GM18861 (cell line): ENCODE results near the gene TFAP2A.

Source experiments
- ATAC-seq: cut with Tn5 transposase; IDR thresholded peaks from one replicate; pipeline ENCODE4 v1.9.1; 2021; ENCODE audit not compliant: unreplicated experiment

Gene TFAP2A

GRCh38 chr6:10426781-10427279, 12.0 kb upstream of the TFAP2A start:
- ATAC-seq = no peak

- ATAC-seq = peak; percentile 61
These were observed 11.3 kb upstream of the TFAP2A start for GRCh38 chr6:10425975-10426780.

- ATAC-seq = no peak
These were observed 10.5 kb upstream of the TFAP2A start for GRCh38 chr6:10425176-10425974.

- ATAC-seq = no peak
These were observed 9.2 kb upstream of the TFAP2A start for GRCh38 chr6:10424040-10424439.

GRCh38 chr6:10422737-10423034, 7.8 kb upstream of the TFAP2A start:
- no peak for ATAC-seq

- no peak for ATAC-seq
These were observed 7.3 kb upstream of the TFAP2A start for GRCh38 chr6:10421921-10422736.

GRCh38 chr6:10421158-10421920, 6.5 kb upstream of the TFAP2A start:
- ATAC-seq = no peak

GRCh38 chr6:10420546-10421157, 5.8 kb upstream of the TFAP2A start:
- no peak for ATAC-seq

- ATAC-seq = no peak
These were observed 5.1 kb upstream of the TFAP2A start for GRCh38 chr6:10419749-10420545.

GRCh38 chr6:10418862-10419748, 4.2 kb upstream of the TFAP2A start:
- no peak for ATAC-seq

GRCh38 chr6:10418361-10418861, 3.5 kb upstream of the TFAP2A start:
- no peak for ATAC-seq

GRCh38 chr6:10417681-10418104, 2.8 kb upstream of the TFAP2A start:
- no peak for ATAC-seq

- no peak for ATAC-seq
These were observed 2.2 kb upstream of the TFAP2A start for GRCh38 chr6:10416863-10417641.

GRCh38 chr6:10416516-10416862, 1.6 kb upstream of the TFAP2A start:
- no peak for ATAC-seq

- ATAC-seq = no peak
These were observed 975 bp upstream of the TFAP2A start for GRCh38 chr6:10415617-10416480.

GRCh38 chr6:10413850-10414738, 780 bp downstream of the TFAP2A start:
- no peak for ATAC-seq
